Motor neuron (in vitro differentiated cells): ENCODE data around the gene CHMP4B. TPM values are rescaled to one million over a fixed set of nuclear protein-coding genes. Genes with fewer than 3 reads are reported as not detected.
A peak's percentile ranks its signal among the peaks of the same experiment; 100 is the strongest.
"Not testable (repeated sequence)": the region's sequence is repeated elsewhere in the genome, so short reads cannot be mapped to it uniquely, and the experiment has no call there.

Source experiments
- ATAC-seq, 8 experiments: fragments of 200-7000 bp; cut with Tn5 transposase; replicated peaks in 6 of 8; 2 replicates each; pipeline ENCODE4 v1.8.0; 2021; ENCODE audit warnings: mild to moderate bottlenecking in 8 of 8, moderate library complexity in 8 of 8
- H3K27ac ChIP-seq, 2 donors: fragments of 250-450 bp; sonication (Bioruptor Pico); 2 replicates each; pipeline ENCODE4 v1.9.0; 2021; ENCODE audit warnings: antibody characterized with exemption in 2 of 2, mild to moderate bottlenecking in 2 of 2, moderate library complexity in 1 of 2
- H3K4me1 ChIP-seq, 2 donors: fragments of 250-450 bp; sonication (Bioruptor Pico); replicated peaks in 1 of 2; 2 replicates each; pipeline ENCODE4 v1.6.1; 2021; ENCODE audit warnings: antibody characterized with exemption in 2 of 2, mild to moderate bottlenecking in 2 of 2, moderate library complexity in 1 of 2
- H3K4me3 ChIP-seq, 5 donors: fragments of 250-450 bp; sonication (Bioruptor Pico); 2 replicates each; pipeline ENCODE4 v1.9.0; 2021; ENCODE audit warnings: antibody characterized with exemption in 5 of 5, mild to moderate bottlenecking in 5 of 5, moderate library complexity in 4 of 5
- WGBS, 10 experiments: fragments of 450-650 bp; shearing (Covaris generic); methylation state at CpG; one replicate each; pipeline ENCODE4 v1.0.0; 2022; 5-methylcytosine and 5-hydroxymethylcytosine counted together
- in situ Hi-C, 9 experiments: fragments of 400-800 bp; cut with MboI; loops; one replicate each; pipeline ENCODE4 v1.15.0; 2021; ENCODE audit warnings: low sequenced_read_pairs in 9 of 9, low pct_unique_long_range_greater_than_20kb in 2 of 9; ENCODE audit not compliant: unreplicated experiment in 9 of 9
- total RNA-seq, 8 experiments: library from RNA; unstranded; fragments of 300-600 nt; gene quantifications; 2 replicates each; pipeline versions ENCODE4 v1.2.3 to v1.2.4, GENCODE V29; 2022

The CHMP4B gene
- total RNA-seq, 8 experiments from 2014 or later: 30.3 to 74.5 (median 54.4) TPM

DNA sequence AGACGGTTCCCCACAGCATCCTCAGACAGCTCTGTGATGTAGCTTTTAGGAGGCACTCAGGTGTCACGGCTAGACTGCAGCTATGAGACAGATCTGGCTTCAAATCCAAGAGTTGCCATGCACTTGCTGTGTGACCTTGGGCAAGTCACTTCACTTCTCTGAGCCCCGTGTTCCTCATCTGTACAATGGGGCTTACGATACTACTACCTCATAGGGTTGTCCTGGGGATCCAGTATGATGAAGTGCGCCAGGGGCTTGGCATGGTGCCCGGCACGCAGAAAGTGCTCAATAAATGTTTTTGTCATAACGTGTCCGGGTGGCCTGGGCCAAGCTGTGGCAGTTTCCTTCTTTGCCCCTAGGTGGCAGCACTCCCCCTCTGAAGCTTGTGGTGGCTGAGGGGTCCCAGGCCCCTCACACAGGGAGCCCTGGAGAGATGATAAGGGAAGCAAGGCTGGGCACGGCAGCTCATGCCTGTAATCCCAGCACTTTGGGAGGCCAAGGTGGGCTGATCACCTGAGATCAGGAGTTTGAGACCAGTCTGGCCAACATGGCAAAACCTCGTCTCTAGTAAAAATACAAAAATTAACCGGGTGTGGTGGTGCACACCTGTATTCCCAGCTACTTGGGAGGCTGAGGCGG is 19.1 kb upstream of the CHMP4B start:
- no peak overlapping the region for H3K4me3 ChIP-seq
- no peak overlapping the region for H3K27ac ChIP-seq
- peak in 3 of 8 experiments; percentile 19 to 81 (median 63) for ATAC-seq
- in situ Hi-C loops: no loop called here
- 32 to 93% (median 83%) methylated on average over 1 to 8 of the region's 13 CpGs; no CpG with 5 or more reads in 2 of the 10 experiments for WGBS, 10 experiments
- H3K4me1 ChIP-seq: no peaks in the 10 kb centered on the region

DNA sequence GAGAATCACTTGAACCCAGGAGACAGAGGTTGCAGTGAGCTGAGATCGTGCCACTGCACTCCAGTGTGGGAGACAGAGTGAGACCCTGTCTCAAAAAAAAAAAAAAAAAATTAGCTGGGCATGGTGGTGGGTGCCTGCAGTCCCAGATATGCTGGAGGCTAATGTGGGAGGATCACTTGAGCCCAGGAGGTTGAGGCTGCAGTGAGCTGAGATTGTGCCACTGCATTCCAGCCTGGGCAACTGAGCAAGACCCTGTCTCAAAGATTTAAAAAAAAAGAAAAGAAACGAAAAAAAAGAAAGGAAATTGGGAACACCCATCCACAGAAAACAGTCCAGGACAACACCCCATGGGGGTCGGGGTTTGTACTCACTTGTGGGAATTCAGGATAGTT is 18.6 kb upstream of the CHMP4B start:
- ATAC-seq, H3K4me3 ChIP-seq, H3K27ac ChIP-seq, H3K4me1 ChIP-seq, in situ Hi-C loops: not testable (repeated sequence)
- 13 to 91% (median 67%) methylated on average over 1 to 3 of the region's 3 CpGs; no CpG with 5 or more reads in 1 of the 10 experiments for WGBS, 10 experiments

DNA sequence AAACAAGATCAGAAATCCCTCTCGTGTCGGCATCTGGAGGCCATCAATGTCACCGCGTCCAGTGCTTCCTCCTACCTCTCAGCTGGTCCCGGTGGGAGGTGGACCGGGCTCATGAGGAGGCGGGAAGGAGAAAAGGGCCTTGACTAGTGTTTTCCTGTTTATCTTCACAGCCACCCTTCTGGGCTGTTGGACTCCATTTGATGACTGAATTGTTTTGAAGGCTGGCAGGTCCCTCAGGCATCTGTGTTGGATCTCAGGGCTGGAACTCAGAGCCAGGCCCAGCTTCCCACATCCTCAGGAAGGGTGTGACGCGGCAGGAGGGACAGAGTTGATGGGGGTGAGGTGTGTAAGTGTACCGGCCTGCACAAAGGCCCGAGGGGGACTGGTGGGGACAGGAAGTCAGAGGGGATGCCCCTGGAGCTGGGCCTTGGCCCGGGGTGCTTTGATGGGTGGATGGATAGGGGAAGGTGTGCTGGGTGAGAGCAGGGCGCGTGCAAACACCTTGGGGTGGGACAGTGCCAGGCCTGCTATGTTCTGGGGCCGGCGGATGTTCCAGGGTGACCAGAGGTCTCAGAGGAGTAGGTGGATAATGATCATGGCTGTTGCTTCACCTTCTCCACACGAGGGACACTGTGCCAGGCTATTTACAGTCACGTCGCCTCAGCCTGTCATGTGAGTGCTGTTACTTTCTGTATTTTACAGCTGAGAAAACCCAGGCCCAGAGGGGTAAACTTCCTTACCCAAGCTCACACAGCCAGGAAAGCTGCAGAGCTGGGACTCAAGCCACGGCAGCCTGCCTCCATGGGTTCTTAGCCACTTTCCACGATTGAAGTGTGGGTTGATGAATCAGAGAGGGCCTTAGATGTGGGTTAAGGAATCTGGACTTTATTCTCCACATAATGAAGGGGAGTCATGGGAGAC is 17.9 kb upstream of the CHMP4B start:
- Histone ChIP-seq H3K4me3 (no peak overlapping the region), H3K27ac (no peak overlapping the region), H3K4me1 (no peaks in the 10 kb centered on the region)
- WGBS, 10 experiments: 19 to 100% (median 76%) methylated on average over 1 to 7 of the region's 21 CpGs; no CpG with 5 or more reads in 4 of the 10 experiments
- ATAC-seq: peak in 1 of 8 experiments; percentile 46
- in situ Hi-C loops: no loop called here

DNA sequence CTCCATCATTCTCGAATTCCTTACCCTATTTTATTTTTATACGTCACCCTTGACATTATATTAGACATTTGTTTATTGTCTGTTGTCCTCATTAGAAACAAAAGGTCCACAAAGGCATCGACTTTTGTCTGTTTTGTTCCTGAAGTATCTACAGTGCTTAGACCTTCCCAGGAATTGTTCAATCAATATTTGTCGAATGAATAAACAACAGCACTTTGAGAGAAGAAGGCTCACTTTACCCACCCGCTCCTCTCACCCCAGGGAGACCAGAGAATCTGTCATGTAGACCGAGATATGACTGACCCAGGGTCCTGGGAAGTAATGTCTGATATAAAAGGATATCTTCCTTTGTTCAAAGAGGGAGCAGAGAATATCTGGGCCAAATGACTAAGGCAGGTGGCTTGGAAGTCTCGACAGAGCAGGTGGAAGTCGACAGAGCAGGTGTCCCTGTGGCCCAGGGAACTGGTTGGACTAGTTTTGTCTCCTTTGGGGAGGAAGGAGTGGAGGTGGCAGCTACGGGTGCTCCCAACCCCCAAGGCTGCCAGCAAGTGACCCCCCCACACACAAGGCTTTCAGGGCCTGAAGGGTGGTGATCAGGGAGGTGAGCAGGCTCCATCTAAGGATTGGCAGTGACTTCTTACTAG is 14.8 kb upstream of the CHMP4B start:
- WGBS, 10 experiments: 57 to 93% (median 86%) methylated on average over 1 to 6 of the region's 9 CpGs
- ATAC-seq: no peak
- in situ Hi-C loops: no loop called here

DNA sequence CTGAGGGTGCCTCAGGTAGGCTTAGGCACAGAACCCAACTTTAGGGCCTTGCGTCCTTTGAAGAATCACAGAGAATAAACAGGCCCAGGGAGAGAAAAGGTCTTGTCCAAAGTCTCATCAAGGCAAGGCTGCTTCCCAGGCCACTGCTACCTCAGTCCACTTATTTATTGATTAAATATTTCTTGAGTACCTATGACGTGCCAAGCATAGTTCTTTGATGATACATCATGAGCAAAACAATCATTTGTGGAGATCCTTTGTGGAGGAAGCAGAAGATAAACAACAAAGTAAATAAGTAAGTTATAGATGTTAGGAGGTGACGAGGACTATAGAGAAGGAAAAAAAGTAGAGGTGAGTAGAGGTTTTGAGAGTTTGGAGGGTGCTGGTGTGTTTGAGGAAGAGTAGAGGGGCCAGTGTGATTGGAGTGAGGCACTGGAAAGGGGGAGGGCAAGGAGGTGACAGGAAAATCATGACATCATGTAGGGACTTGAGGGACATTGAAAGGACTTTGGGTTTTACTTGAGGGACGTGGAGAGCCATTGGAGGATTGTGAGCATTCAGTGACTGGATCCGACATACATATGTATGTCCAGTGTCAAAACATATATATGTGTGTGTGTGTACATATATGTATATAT is 14.1 kb upstream of the CHMP4B start:
- Histone ChIP-seq H3K4me3 (no peak overlapping the region), H3K4me1 (no peaks in the 10 kb centered on the region), H3K27ac (no peak overlapping the region)
- in situ Hi-C loops: no loop called here
- ATAC-seq: no peak
- WGBS, 10 experiments: 40 to 91% (median 73%) methylated on average over 1 to 4 of the region's 5 CpGs

More for the DNA sequence above, 14.8 kb upstream of the CHMP4B start:
- no peak overlapping the region for H3K4me3 ChIP-seq
- H3K4me1 ChIP-seq: no peaks in the 10 kb centered on the region
- H3K27ac ChIP-seq: no peak overlapping the region

DNA sequence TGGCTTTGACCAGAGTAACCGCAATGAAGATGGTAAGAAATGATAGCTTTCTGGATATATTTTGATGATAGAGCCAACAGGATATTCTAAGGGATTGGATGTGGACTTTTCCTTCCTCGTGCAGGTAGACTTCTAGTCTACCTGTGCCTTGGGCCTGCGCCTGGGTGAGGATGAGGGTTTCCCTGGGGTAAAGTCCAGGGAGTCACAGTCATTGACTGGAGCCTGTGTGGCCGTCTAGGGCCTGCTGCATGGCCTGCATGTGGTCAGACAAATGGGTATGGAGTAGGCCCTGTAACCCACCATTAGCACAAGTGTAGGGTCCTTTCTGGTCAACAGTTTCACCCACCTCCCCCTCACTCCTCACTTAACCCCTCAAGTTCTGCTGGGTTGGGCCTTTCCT is 12.7 kb upstream of the CHMP4B start:
- in situ Hi-C loops: no loop called here
- WGBS, 10 experiments: 40 to 100% (median 91%) methylated on average over 1 to 4 of the region's 4 CpGs; no CpG with 5 or more reads in 4 of the 10 experiments
- Histone ChIP-seq H3K4me3 (no peak overlapping the region), H3K4me1 (no peaks in the 10 kb centered on the region), H3K27ac (no peak overlapping the region)
- ATAC-seq: no peak

DNA sequence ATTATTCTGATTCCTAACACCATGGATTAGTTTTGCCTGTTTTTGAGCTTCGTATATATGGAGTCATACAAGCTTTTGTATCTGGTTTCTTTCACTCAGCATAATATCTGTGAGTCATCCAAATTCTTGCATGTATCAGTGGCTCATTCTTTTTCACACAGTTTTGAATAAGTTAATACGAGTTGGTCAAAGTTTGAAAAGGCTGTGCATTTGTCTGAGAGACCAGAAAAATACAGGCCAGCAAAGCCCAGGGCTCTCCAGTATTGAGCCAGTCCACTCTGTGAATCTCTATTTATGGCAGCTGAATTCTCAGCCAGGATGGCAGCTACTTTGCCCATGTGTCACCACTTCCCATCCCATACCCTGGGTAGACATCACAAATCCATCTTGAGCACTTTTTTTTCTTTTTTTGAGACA is 7.2 kb upstream of the CHMP4B start:
- in situ Hi-C loops: no loop called here
- Histone ChIP-seq H3K4me3 (no peak overlapping the region), H3K27ac (no peak overlapping the region), H3K4me1 (no peaks in the 10 kb centered on the region)
- peak in 6 of 8 experiments; percentile 29 to 99 (median 80) for ATAC-seq
- WGBS, 10 experiments: 0 to 66% (median 27%) methylated on average over 1 to 2 of the region's 2 CpGs; no CpG with 5 or more reads in 1 of the 10 experiments

DNA sequence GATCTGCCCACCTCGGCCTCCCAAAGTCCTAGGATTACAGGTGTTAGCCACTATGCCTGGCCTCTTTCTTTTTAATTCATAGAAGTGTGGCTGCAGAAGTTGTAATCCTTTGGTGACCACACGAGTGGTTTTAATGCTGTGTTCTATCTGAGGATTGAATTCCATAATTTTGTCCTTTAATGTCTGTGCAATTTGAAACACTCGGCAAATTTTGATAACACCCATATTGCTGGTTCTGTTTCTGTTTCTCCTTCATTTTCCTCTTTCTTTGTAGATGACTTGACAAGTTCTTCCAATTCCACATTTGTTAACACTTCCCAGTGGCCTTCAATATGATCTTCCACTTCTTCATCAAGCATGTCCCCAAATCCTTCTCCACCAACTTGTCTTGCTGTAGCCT is 2.8 kb upstream of the CHMP4B start:
- in situ Hi-C loops: no loop called here
- ATAC-seq: no peak
- 57 to 100% (median 89%) methylated on average over 1 to 3 of the region's 3 CpGs for WGBS, 10 experiments

DNA sequence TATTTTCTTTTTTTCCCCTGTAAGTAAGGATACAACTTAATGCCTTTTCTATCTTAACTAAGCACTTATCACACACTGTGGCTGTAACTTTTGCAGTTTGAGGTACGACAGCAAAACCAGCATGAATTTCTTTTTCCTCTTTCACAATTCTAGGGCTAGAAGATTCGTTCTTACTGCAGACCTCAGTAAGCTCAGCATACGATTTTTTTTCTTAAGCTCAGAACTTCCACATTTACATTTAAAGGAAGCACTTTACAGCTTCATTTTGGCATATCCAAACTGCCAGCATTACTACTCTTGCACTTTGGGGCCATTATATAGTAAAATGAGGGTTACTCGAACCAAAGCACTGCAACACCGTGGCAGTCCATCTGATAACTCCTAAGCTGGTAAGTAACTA is 889 bp upstream of the CHMP4B start:
- ATAC-seq: no peak
- Histone ChIP-seq H3K27ac (no peak overlapping the region), H3K4me1 (peaks cover 13 to 15% of the 10 kb centered on the region in 2 donors), H3K4me3 (no peak overlapping the region)
- 25 to 86% (median 38%) methylated on average over 3 to 5 of the region's 5 CpGs for WGBS, 10 experiments
- in situ Hi-C loops: no loop called here

More for the DNA sequence above, 2.8 kb upstream of the CHMP4B start:
- H3K4me1 ChIP-seq: peaks cover 11% of the 10 kb centered on the region in 2 donors
- H3K4me3 ChIP-seq: no peak overlapping the region
- H3K27ac ChIP-seq: no peak overlapping the region

DNA sequence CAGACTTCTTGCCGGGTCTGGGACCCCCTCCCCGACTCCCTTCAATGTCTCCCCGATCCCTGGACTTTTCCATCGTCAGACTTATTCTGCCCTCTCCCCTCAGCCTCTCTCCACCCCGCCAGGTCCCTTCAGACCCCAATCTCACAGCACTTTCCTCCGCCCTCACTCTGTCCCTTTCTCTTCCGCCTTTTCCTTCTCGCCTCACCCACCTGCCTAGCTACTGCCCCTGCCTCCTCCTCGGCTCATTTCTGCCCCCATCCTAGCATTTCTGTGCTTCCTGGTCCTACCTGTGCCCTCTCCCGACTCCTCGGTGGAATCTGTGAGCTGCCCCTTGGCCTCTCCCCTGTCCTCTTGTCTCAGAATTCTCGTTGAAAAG is 616 bp downstream of the CHMP4B start:
- Histone ChIP-seq H3K4me3 (peak overlapping the region; percentile 74 to 85 (median 80)), H3K27ac (peak overlapping the region; percentile 69 to 80), H3K4me1 (peaks cover 13 to 15% of the 10 kb centered on the region in 2 donors)
- in situ Hi-C loops: no loop called here
- WGBS, 10 experiments: 0 to 3% (median 0%) methylated on average over 1 to 6 of the region's 12 CpGs; no CpG with 5 or more reads in 4 of the 10 experiments
- peak in 3 of 8 experiments; percentile 0 to 1 (median 1) for ATAC-seq

DNA sequence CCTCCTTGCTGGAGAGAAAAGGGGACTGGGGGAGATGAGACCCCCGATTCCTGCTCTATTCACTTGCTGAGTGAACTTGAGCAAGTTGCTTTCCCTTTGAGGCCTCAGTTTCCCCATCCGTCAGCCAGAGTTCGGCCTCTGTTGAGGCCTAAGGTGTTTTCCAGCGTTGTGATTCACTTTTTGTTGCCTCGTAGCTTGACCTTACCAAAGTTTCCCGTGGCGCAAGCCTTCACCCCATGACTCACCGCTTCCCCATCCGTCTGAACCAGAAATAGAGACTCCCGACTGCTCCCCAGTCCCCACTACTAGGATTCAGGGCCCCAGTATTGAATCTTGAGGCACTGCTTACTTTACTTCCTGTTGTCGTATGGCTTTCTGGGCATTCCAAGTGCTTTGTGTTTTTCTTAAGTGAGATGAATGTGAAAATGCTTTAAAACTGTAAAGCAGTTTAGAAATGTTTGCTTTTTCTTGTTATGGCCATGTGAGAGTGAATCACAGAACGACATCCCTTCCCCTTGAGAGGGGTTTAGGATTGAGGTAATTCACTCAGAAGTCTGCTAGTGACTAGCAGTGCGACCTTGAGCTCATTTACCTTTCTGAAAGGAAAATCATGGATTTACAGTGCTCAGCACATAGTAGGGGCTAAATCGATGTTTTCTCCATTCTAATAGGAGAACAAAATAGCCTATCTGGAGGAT is 1.2 kb downstream of the CHMP4B start:
- in situ Hi-C loops: no loop called here
- peak in 2 of 8 experiments; percentile 3 to 9 for ATAC-seq
- H3K4me1 ChIP-seq: peaks cover 13 to 15% of the 10 kb centered on the region in 2 donors
- H3K4me3 ChIP-seq: peak overlapping the region; percentile 74 to 85 (median 80)
- H3K27ac ChIP-seq: peak overlapping the region in 1 of 2 donors; percentile 69
- WGBS, 10 experiments: 1 to 13% (median 8%) methylated on average over 2 to 12 of the region's 14 CpGs

DNA sequence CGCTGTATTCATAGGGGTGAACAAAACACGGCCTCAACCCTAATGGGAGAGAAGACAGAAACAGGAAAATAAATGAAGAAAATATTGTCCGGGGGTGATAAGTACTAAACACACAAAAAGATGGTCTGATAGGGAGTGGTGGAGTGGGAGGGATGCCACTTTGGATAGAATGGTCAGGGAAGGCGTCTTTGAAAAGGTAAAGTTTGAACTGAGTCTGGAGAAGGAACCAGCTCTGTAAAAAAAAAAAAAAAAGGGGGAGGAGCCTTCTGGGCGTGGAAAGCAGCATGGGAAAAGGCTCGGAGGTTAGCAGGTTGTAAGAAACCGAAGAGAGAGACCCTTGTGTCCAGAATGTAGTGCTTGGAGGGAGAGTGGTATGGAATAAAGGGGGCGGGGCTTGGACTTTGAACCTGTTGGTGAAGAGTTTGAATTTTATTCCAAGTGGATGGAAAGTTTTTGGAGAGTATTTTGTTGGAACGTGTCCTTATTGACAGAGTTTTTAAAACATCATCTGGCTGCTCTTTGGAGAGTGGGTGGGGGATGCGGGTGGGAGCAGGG is 1.8 kb downstream of the CHMP4B start:
- Histone ChIP-seq H3K27ac (no peak overlapping the region), H3K4me1 (peaks cover 13 to 15% of the 10 kb centered on the region in 2 donors), H3K4me3 (peak overlapping the region; percentile 74 to 85 (median 80))
- in situ Hi-C loops: no loop called here
- WGBS, 10 experiments: 0 to 22% (median 12%) methylated on average over 1 to 10 of the region's 10 CpGs
- no peak for ATAC-seq
